GM23338 (cell line): ENCODE data around the gene ORM1. TPM values are rescaled to one million over a fixed set of nuclear protein-coding genes. Genes with fewer than 3 reads are reported as not detected.
A peak's percentile ranks its signal among the peaks of the same experiment; 100 is the strongest.

Source experiments
- ATAC-seq: fragments of 200-7000 bp; cut with Tn5 transposase; 3 replicates; pipeline ENCODE4 v1.9.1; 2020
- DNase-seq: peaks from one replicate; pipeline ENCODE4 v3.0.0-alpha.2; 2015; ENCODE audit warnings: low spot score
- H2AFZ ChIP-seq: fragments of 200-600 bp; sonication (generic); 2 replicates; pipeline ENCODE4 v1.8.0; 2016; ENCODE audit warnings: antibody characterized with exemption, mild to moderate bottlenecking, moderate library complexity
- H3F3A ChIP-seq: fragments of 200-600 bp; sonication (generic); replicated peaks from 2 replicates; pipeline ENCODE4 v1.8.0; 2017; ENCODE audit warnings: antibody characterized with exemption, mixed run types, low read depth
- H3K27ac ChIP-seq: fragments of 200-600 bp; sonication (generic); 2 replicates; pipeline ENCODE4 v1.6.1; 2016; ENCODE audit warnings: low read depth
- H3K27me3 ChIP-seq: fragments of 200-600 bp; sonication (generic); 2 replicates; pipeline ENCODE4 v1.8.0; 2016; ENCODE audit warnings: mild to moderate bottlenecking, mixed run types, moderate library complexity; ENCODE audit not compliant: insufficient read depth
- H3K36me3 ChIP-seq: fragments of 200-600 bp; sonication (generic); 2 replicates; pipeline ENCODE4 v1.8.0; 2016; ENCODE audit warnings: mild to moderate bottlenecking; ENCODE audit not compliant: insufficient read depth
- H3K4me1 ChIP-seq: fragments of 200-600 bp; sonication (generic); 2 replicates; pipeline ENCODE4 v1.8.0; 2016; ENCODE audit warnings: mild to moderate bottlenecking, moderate library complexity; ENCODE audit not compliant: insufficient read depth
- H3K4me2 ChIP-seq: fragments of 200-600 bp; sonication (generic); 2 replicates; pipeline ENCODE4 v1.7.1; 2017; ENCODE audit warnings: mixed run types
- H3K4me3 ChIP-seq: fragments of 200-600 bp; sonication (generic); 2 replicates; pipeline ENCODE4 v1.6.1; 2016; ENCODE audit warnings: mixed run types
- H3K79me2 ChIP-seq: fragments of 200-600 bp; sonication (generic); replicated peaks from 2 replicates; pipeline ENCODE4 v1.8.0; 2017; ENCODE audit warnings: mild to moderate bottlenecking; ENCODE audit not compliant: insufficient read depth
- H3K9me2 ChIP-seq: fragments of 200-600 bp; sonication (generic); 2 replicates; pipeline ENCODE4 v1.8.0; 2017; ENCODE audit not compliant: insufficient read depth
- H4K20me1 ChIP-seq: fragments of 200-600 bp; sonication (generic); replicated peaks from 2 replicates; pipeline ENCODE4 v1.8.0; 2017; ENCODE audit warnings: mild to moderate bottlenecking; ENCODE audit not compliant: insufficient read depth
- H3K27ac Mint-ChIP-seq: 2 replicates; pipeline ENCODE4 v1.8.0; 2020; ENCODE audit warnings: inconsistent platforms, mild to moderate bottlenecking, moderate library complexity, mixed read lengths
- H3K27me3 Mint-ChIP-seq: 3 replicates; pipeline ENCODE4 v1.8.0; 2022; ENCODE audit warnings: low read depth, mild to moderate bottlenecking, moderate library complexity, mixed read lengths, inconsistent platforms; ENCODE audit not compliant: insufficient read depth, poor library complexity
- H3K36me3 Mint-ChIP-seq: 3 replicates; pipeline ENCODE4 v1.8.0; 2021; ENCODE audit warnings: low read depth, mild to moderate bottlenecking, inconsistent platforms, moderate library complexity, mixed read lengths
- H3K4me1 Mint-ChIP-seq: 3 replicates; pipeline ENCODE4 v1.8.0; 2020; ENCODE audit warnings: mild to moderate bottlenecking, inconsistent platforms, mixed read lengths
- H3K4me3 Mint-ChIP-seq: 3 replicates; pipeline ENCODE4 v1.8.0; 2021; ENCODE audit warnings: moderate library complexity, mild to moderate bottlenecking, inconsistent platforms, mixed read lengths
- H3K9me3 Mint-ChIP-seq: 3 replicates; pipeline ENCODE4 v1.8.0; 2020; ENCODE audit warnings: moderate library complexity, mild to moderate bottlenecking, inconsistent platforms, mixed read lengths
- CREB1 ChIP-seq: fragments of 250-450 bp; sonication (Bioruptor Pico); IDR thresholded peaks from 2 replicates; pipeline ENCODE4 v1.5.0; 2020; ENCODE audit warnings: low read depth, mild to moderate bottlenecking, moderate library complexity
- CTCF ChIP-seq, 2 experiments: fragments of 200-600 bp in 1 of 2; sonication (generic) in 1 of 2; conservative IDR thresholded peaks; 2 replicates each; pipeline versions ENCODE4 v1.5.1 to v1.6.1; 2016 to 2017; ENCODE audit warnings: antibody characterized with exemption in 2 of 2, low read depth in 2 of 2, mild to moderate bottlenecking in 2 of 2, moderate library complexity in 1 of 2
- ETS1 ChIP-seq: IDR thresholded peaks from 2 replicates; pipeline ENCODE4 v1.6.1; 2016; ENCODE audit warnings: antibody characterized with exemption
- EZH2phosphoT487 ChIP-seq: fragments of 200-600 bp; sonication (generic); IDR thresholded peaks from one replicate; pipeline ENCODE4 v1.8.1; 2018; ENCODE audit warnings: antibody characterized with exemption; ENCODE audit not compliant: unreplicated experiment
- JUNB ChIP-seq: IDR thresholded peaks from one replicate; pipeline ENCODE4 v1.6.1; 2016; ENCODE audit warnings: antibody characterized with exemption; ENCODE audit not compliant: unreplicated experiment
- NANOG ChIP-seq: IDR thresholded peaks from 2 replicates; pipeline ENCODE4 v1.6.1; 2016; ENCODE audit warnings: antibody characterized with exemption, borderline replicate concordance
- polyA plus RNA-seq: library from polyadenylated mRNA; unstranded; fragments of >200 nt; fragmentation: Nextera tagmentation; extraction: Ambion mirVana; gene quantifications from 2 replicates; pipeline ENCODE4 v1.2.1, GENCODE V29; 2016
- total RNA-seq: library from RNA; depleted of rRNA; stranded (reverse); fragments of >200 nt; shearing (Covaris generic); gene quantifications from 2 replicates; pipeline ENCODE4 v1.2.3, GENCODE V29; 2014

Gene ORM1
- total and polyA plus RNA-seq, 2 experiments from 2014 or later: not detected

- Histone ChIP-seq H3F3A (no peaks in the 10 kb centered on the region), H3K4me3 (no peak overlapping the region), H3K9me2 (no peaks in the 10 kb centered on the region), H3K27ac (no peak overlapping the region), H3K4me1 (no peaks in the 10 kb centered on the region), H4K20me1 (no peaks in the 10 kb centered on the region; the same call in 1 of the 2 replicates), H3K4me2 (no peak overlapping the region), H3K79me2 (no peaks in the 10 kb centered on the region), H3K27me3 (no peaks in the 10 kb centered on the region), H2AFZ (no peak overlapping the region), H3K36me3 (peaks cover 19% of the 10 kb centered on the region)
- DNase-seq (no peak), ATAC-seq (no peak)
- peaks cover 21% of the 10 kb centered on the region for H3K4me1 Mint-ChIP-seq
- peak overlapping the region; percentile 96; the same call in 1 of the 2 replicates for H3K27ac Mint-ChIP-seq
- peaks cover 20% of the 10 kb centered on the region for H3K27me3 Mint-ChIP-seq
- H3K36me3 Mint-ChIP-seq: peaks cover 88% of the 10 kb centered on the region
- no peak for TF ChIP-seq ETS1
- no peak for TF ChIP-seq EZH2phosphoT487
- no peak for TF ChIP-seq NANOG
- TF ChIP-seq JUNB: no peak
- no peak for TF ChIP-seq CREB1 (CRISPR knock-in tag)
- no peak for TF ChIP-seq CTCF (conservative IDR thresholded peaks at IDR 0.05; ENCODE audit: low read depth in 2 of 2)
- H3K9me3 Mint-ChIP-seq: no peaks in the 10 kb centered on the region
- no peak overlapping the region for H3K4me3 Mint-ChIP-seq
Observed at GRCh38 chr9:114347675-114348074, 24.8 kb downstream of the ORM1 start.

GRCh38 chr9:114348261-114348905 is 25.5 kb downstream of the ORM1 start:
- Histone ChIP-seq H3K79me2 (no peaks in the 10 kb centered on the region), H3K4me2 (no peak overlapping the region), H3K4me1 (no peaks in the 10 kb centered on the region), H3K27ac (no peak overlapping the region), H3K27me3 (no peaks in the 10 kb centered on the region), H4K20me1 (no peaks in the 10 kb centered on the region), H3F3A (no peaks in the 10 kb centered on the region), H2AFZ (no peak overlapping the region), H3K36me3 (peaks cover 19% of the 10 kb centered on the region), H3K4me3 (no peak overlapping the region), H3K9me2 (no peaks in the 10 kb centered on the region)
- Mint-ChIP-seq H3K9me3 (no peaks in the 10 kb centered on the region), H3K4me1 (peaks cover 21% of the 10 kb centered on the region), H3K27me3 (peaks cover 18% of the 10 kb centered on the region), H3K36me3 (peaks cover 85% of the 10 kb centered on the region), H3K27ac (peak overlapping the region; percentile 96), H3K4me3 (no peak overlapping the region)
- no peak for TF ChIP-seq NANOG
- ATAC-seq: no peak
- DNase-seq: no peak
